Measurements from ENCODE around the gene DNM3.

- TF ChIP-seq CTCF (IDR thresholded peaks at IDR 0.05; ENCODE audit: insufficient read depth, low read length, poor library complexity, severe bottlenecking) (no peak), EZH2phosphoT487 (conservative IDR thresholded peaks at IDR 0.05; ENCODE audit: low read length) (no peak)
Observed at GRCh38 chr1:172442843-172443565, 601.7 kb downstream of the DNM3 start.
